ENCODE measurements around the gene SF3A1.
A peak's percentile ranks its signal among the peaks of the same experiment; 100 is the strongest.

Gene SF3A1

DNA sequence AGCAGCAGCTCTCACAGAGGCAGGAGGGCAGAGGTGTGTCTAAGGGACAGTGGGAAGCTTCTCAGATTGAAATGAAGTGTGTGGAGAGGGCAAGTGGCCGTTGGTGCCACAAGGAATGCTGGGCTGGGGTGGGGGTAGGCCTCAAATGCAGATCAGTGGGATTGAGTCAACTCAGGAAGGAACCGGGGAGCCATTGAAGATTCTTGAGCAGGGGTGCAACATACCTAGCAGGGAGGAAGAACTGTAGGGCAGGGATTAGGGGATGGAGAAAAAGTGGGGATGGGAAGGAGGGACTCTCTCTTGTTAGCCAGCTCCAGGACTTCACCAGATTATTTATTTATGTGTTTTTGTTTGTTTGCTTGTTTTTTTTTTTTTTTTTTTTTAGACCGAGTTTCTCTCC is 37.2 kb upstream of the SF3A1 start:
- Mint-ChIP-seq H3K36me3 (ENCODE audit: low read depth) (no peaks in the 10 kb centered on the region), H3K27ac (no peak overlapping the region), H3K4me3 (no peak overlapping the region), H3K9me3 (no peaks in the 10 kb centered on the region), H3K27me3 (peaks cover 43% of the 10 kb centered on the region), H3K4me1 (ENCODE audit: low read depth) (peaks cover 22% of the 10 kb centered on the region)
- intact Hi-C loops (cut with micrococcal nuclease), result no loop called here

- H3K4me1 Mint-ChIP-seq (ENCODE audit: low read depth), result peaks cover 21% of the 10 kb centered on the region
- H3K27ac Mint-ChIP-seq, result no peak overlapping the region
- peaks cover 37% of the 10 kb centered on the region for H3K27me3 Mint-ChIP-seq
- intact Hi-C loops (cut with micrococcal nuclease), result no loop called here
- H3K36me3 Mint-ChIP-seq (ENCODE audit: low read depth), result no peaks in the 10 kb centered on the region
- no peaks in the 10 kb centered on the region for H3K9me3 Mint-ChIP-seq
- H3K4me3 Mint-ChIP-seq, result no peak overlapping the region
Measured at GRCh38 chr22:30393322-30393680, 36.6 kb upstream of the SF3A1 start.

GRCh38 chr22:30392661-30393321 is 36.1 kb upstream of the SF3A1 start:
- intact Hi-C loops (cut with micrococcal nuclease), result no loop called here
- H3K9me3 Mint-ChIP-seq, result no peaks in the 10 kb centered on the region
- no peak overlapping the region for H3K4me3 Mint-ChIP-seq
- H3K4me1 Mint-ChIP-seq (ENCODE audit: low read depth), result peaks cover 16% of the 10 kb centered on the region
- H3K27me3 Mint-ChIP-seq, result peaks cover 33% of the 10 kb centered on the region
- H3K36me3 Mint-ChIP-seq (ENCODE audit: low read depth), result no peaks in the 10 kb centered on the region
- H3K27ac Mint-ChIP-seq, result no peak overlapping the region

DNA sequence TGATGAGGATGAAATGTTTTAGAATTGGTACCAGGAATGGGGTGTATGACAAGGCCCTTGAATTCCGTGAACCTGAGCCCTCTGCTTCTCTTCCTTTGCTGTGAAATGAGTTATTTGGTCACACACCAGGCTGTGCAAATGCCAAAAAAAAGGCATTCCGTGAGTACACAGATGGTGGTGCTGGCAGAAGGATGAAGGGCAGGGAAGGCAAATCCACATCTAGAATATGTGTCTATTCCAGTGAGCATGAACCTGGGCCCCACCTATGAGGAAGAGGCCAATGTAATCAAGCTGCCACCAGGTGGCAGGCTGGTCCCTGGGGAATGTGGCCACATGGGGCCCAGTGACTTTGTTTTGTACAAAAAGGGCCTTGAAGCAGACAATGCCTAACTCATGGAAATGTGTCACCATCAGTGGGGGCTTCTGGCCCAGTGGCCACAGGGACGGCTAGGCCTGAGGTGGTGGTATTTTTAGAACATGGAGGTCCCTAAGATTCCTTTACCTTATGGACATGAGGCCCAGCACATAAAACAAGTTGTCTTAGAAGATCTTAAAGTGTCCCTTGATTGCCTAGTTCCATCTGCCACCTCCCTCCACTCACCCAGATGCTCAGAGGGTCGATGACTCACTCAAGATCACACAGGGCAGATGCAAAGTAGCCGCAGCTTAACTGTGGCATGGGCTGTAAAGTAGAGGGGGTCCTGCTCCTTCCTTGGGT is 34.4 kb upstream of the SF3A1 start:
- intact Hi-C loops (cut with micrococcal nuclease), result loop anchor here (1.0 kb wide), 2 partner anchors 35 to 94 kb away; no protein-coding TSS in a partner anchor
- Mint-ChIP-seq H3K4me3 (no peak overlapping the region), H3K9me3 (no peaks in the 10 kb centered on the region), H3K27ac (no peak overlapping the region), H3K27me3 (peaks cover 23% of the 10 kb centered on the region), H3K4me1 (ENCODE audit: low read depth) (peaks cover 21% of the 10 kb centered on the region), H3K36me3 (ENCODE audit: low read depth) (no peaks in the 10 kb centered on the region)

DNA sequence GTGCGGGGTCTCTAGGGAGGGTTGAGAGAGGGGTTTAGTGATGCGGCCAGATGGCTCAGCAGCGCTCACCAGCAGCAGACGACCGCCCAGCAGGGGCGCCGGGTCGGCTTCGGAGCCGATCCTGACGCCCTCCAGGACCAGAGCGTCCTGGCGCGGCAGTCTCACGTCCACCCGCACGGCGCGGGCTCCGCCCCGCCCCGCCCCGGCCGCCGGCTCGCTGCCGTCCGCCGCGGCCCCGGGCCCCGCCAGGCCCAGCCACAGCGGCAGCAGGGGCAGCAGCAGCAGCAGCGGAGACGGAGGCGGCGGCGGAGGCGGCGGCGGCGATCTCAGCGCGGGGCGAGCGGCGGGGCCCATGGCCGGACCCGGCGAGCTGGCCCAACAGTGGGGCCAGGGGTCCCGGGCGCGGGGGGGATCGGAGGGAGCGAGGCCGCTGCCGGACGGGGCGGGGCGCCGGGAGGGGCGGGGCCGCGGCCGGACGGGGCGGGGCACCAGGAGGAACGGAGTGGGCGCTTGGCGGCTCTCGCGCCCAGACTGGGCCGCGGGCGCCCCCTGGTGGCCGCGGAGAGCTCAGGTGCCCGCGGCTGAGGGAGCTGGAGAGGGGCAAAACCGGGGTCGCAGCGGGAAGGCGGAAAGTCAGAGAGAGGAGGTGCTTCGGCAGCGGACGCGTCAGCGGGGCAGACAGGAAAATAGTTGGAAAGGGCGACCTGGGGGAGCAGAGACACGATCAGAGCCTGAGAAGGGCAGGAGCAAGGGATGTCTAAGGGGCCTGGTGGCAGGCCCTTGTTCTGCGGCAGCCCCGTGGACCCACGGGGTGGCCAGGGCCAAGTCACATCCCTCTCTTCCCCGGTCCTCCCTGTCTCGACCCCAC is 30.5 kb upstream of the SF3A1 start, which contains the start of gene RNF215:
TSS of gene RNF215 (minus strand) at position 452 of the 868 bp plus-strand sequence. CDS start at position 354, 98 bp downstream.
- Mint-ChIP-seq H3K36me3 (ENCODE audit: low read depth) (peaks cover 14% of the 10 kb centered on the region), H3K4me1 (ENCODE audit: low read depth) (peaks cover 20% of the 10 kb centered on the region)

DNA sequence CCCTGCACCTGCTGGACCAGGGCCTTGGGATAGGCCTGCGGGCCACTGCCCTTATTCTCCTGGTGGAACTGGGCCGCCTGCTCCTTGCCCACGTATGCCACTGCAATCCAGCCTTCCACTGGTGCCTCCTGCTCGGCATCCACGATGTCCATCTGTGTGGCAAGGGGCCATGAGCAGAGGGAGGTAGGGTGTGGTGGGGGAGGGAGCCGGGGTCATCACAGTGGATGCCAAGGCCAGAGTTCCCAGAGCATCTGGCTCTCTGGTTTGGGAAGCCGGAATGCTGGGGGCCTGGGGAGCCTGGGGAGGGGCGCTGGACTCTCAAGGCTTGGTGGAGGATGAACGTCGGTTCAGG is 29.9 kb upstream of the SF3A1 start:
- H3K9me3 Mint-ChIP-seq, result no peaks in the 10 kb centered on the region
- H3K4me3 Mint-ChIP-seq, result peak overlapping the region; percentile 81
- H3K36me3 Mint-ChIP-seq (ENCODE audit: low read depth), result peaks cover 18% of the 10 kb centered on the region
- H3K4me1 Mint-ChIP-seq (ENCODE audit: low read depth), result peaks cover 20% of the 10 kb centered on the region
- peaks cover 7% of the 10 kb centered on the region for H3K27me3 Mint-ChIP-seq
- H3K27ac Mint-ChIP-seq, result peak overlapping the region; percentile 37
- intact Hi-C loops (cut with micrococcal nuclease), result loop anchor here (2.0 to 10.0 kb wide), 4 partner anchors 30 to 278 kb away; partner anchors contain the start of genes CCDC157, SF3A1 and TBC1D10A

More for the DNA sequence above, 30.5 kb upstream of the SF3A1 start, which contains the start of gene RNF215:
- Mint-ChIP-seq H3K9me3 (no peaks in the 10 kb centered on the region), H3K4me3 (peak within 1 kb of the TSS; percentile 81), H3K27me3 (peaks cover 7% of the 10 kb centered on the region), H3K27ac (peak within 1 kb of the TSS; percentile 37)
- intact Hi-C loops (cut with micrococcal nuclease), result loop anchor here (1.0 to 10.0 kb wide), 5 partner anchors 30 to 278 kb away; partner anchors contain the start of genes CCDC157, SF3A1 and TBC1D10A

- Mint-ChIP-seq H3K9me3 (no peaks in the 10 kb centered on the region), H3K27ac (no peak overlapping the region), H3K27me3 (peaks cover 7% of the 10 kb centered on the region), H3K36me3 (ENCODE audit: low read depth) (peaks cover 25% of the 10 kb centered on the region), H3K4me1 (ENCODE audit: low read depth) (peaks cover 22% of the 10 kb centered on the region), H3K4me3 (peak overlapping the region; percentile 81)
- intact Hi-C loops (cut with micrococcal nuclease), result loop anchor here (2.0 to 10.0 kb wide), 4 partner anchors 29 to 277 kb away; partner anchors contain the start of genes CCDC157, SF3A1 and TBC1D10A
Measured at GRCh38 chr22:30385942-30386341, 29.2 kb upstream of the SF3A1 start.

DNA sequence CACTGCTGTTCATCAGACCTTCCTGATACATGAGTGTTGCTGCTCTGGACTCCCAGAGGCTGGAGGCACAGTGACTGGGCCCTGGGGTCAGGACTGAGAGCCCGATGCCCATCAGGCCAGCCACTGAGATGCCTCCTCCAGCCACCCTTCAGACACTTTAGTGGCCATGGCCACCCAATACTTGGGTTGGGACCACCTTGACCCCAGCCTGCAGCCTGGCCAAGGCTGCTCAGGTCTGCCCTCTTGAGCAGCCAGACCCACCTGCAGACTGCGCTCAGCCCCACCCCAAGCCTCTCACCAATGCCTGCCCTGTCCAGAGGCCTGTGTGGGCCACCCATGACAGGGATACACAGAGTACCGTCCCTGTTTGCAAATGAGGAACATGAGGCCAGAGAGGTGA is 26.4 kb upstream of the SF3A1 start:
- H3K27me3 Mint-ChIP-seq, result peaks cover 6% of the 10 kb centered on the region
- H3K27ac Mint-ChIP-seq, result no peak overlapping the region
- peaks cover 42% of the 10 kb centered on the region for H3K36me3 Mint-ChIP-seq (ENCODE audit: low read depth)
- no peaks in the 10 kb centered on the region for H3K9me3 Mint-ChIP-seq
- no peak overlapping the region for H3K4me3 Mint-ChIP-seq
- peaks cover 29% of the 10 kb centered on the region for H3K4me1 Mint-ChIP-seq (ENCODE audit: low read depth)
- intact Hi-C loops (cut with micrococcal nuclease), result loop anchor here (10.0 kb wide), 1 partner anchor 58 kb away; the partner anchor contains the start of gene TBC1D10A

DNA sequence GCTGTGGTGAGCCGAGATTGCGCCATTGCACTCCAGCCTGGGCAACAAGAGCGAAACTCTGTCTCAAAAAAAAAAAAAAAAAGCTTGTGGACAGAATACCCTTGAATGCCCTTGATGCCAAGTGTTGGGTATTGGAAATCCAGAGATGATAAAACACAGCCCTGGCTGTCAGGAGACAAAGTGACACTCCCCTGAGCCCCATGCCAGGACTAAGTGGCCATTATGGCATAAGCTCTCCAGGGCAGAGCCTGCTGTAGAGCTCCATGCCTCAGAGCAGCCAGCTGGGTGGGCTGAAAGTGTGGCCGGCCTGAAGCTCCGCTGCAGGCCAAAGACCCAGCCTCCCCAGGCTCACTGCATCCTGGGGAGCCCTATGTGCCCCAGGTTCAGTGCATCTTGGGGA is 25.6 kb upstream of the SF3A1 start:
- no peak overlapping the region for H3K27ac Mint-ChIP-seq
- H3K4me3 Mint-ChIP-seq, result no peak overlapping the region
- H3K27me3 Mint-ChIP-seq, result peaks cover 4% of the 10 kb centered on the region
- peaks cover 26% of the 10 kb centered on the region for H3K4me1 Mint-ChIP-seq (ENCODE audit: low read depth)
- no peaks in the 10 kb centered on the region for H3K9me3 Mint-ChIP-seq
- H3K36me3 Mint-ChIP-seq (ENCODE audit: low read depth), result peaks cover 49% of the 10 kb centered on the region
- intact Hi-C loops (cut with micrococcal nuclease), result loop anchor here (10.0 kb wide), 1 partner anchor 58 kb away; the partner anchor contains the start of gene TBC1D10A

- Mint-ChIP-seq H3K27me3 (peaks cover 1% of the 10 kb centered on the region), H3K27ac (no peak overlapping the region)
Measured at GRCh38 chr22:30381264-30381663, 24.6 kb upstream of the SF3A1 start.

GRCh38 chr22:30380011-30380410 is 23.3 kb upstream of the SF3A1 start:
- Mint-ChIP-seq H3K27me3 (no peaks in the 10 kb centered on the region), H3K4me1 (ENCODE audit: low read depth) (peaks cover 9% of the 10 kb centered on the region), H3K9me3 (no peaks in the 10 kb centered on the region), H3K27ac (no peak overlapping the region), H3K4me3 (no peak overlapping the region), H3K36me3 (ENCODE audit: low read depth) (peaks cover 52% of the 10 kb centered on the region)
- intact Hi-C loops (cut with micrococcal nuclease), result loop anchor here (10.0 kb wide), 1 partner anchor 55 kb away; the partner anchor contains the start of gene TBC1D10A

More at GRCh38 chr22:30381264-30381663, 24.6 kb upstream of the SF3A1 start:
- H3K36me3 Mint-ChIP-seq (ENCODE audit: low read depth), result peaks cover 52% of the 10 kb centered on the region
- peaks cover 16% of the 10 kb centered on the region for H3K4me1 Mint-ChIP-seq (ENCODE audit: low read depth)
- intact Hi-C loops (cut with micrococcal nuclease), result loop anchor here (10.0 kb wide), 1 partner anchor 56 kb away; the partner anchor contains the start of gene TBC1D10A
- H3K9me3 Mint-ChIP-seq, result no peaks in the 10 kb centered on the region
- H3K4me3 Mint-ChIP-seq, result no peak overlapping the region

GRCh38 chr22:30375312-30375849 is 18.7 kb upstream of the SF3A1 start:
- H3K4me1 Mint-ChIP-seq (ENCODE audit: low read depth), result peaks cover 24% of the 10 kb centered on the region
- H3K27ac Mint-ChIP-seq, result no peak overlapping the region
- H3K4me3 Mint-ChIP-seq, result no peak overlapping the region
- no peaks in the 10 kb centered on the region for H3K27me3 Mint-ChIP-seq
- intact Hi-C loops (cut with micrococcal nuclease), result no loop called here
- peaks cover 21% of the 10 kb centered on the region for H3K36me3 Mint-ChIP-seq (ENCODE audit: low read depth)
- H3K9me3 Mint-ChIP-seq, result no peaks in the 10 kb centered on the region
